ENCODE results near the gene TCERG1L.

The TCERG1L gene

DNA sequence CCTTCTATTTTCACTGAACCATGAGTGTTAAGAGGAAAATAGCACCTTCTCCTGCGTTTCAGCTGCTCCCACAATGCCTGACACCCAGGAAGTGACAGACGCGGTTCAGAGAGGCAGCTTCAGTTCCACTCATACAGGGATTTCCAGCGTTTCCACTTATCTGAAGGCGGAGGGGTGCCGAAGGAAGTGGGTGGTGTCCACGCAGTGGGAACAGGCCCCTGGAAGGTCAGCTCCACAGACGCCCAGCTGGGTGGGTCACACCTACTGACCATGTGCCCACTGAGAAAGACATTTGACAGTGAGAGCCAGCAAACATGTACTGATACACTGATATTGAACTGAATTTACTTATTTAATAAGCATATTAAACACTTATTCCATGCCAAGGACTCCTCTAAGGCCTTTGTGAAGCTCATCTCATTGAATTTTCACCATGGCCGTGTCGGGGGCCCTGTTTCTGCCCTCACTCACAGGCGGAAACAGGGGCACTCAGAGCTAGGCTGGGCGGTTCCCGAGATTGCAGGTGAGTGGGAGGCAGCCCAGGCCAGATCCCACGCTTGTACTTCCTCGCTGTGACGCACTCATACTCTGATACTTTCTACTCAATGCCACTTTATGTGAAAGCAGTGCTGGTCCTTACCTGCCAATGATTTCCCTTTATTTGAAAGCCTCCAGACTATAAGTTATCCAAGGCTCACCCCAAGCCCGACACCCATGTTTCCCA lies 96.8 kb downstream of the TCERG1L start:
- Histone ChIP-seq H3K36me3 (ENCODE audit: control insufficient read depth, insufficient read depth, low read length) (no peaks in the 10 kb centered on the region), H3K27ac (ENCODE audit: low read depth, low read length) (no peak overlapping the region), H3K4me3 (ENCODE audit: low read depth, low read length) (no peak overlapping the region), H3K27me3 (ENCODE audit: control insufficient read depth, insufficient read depth, low read length) (no peaks in the 10 kb centered on the region), H3K4me1 (ENCODE audit: control insufficient read depth, insufficient read depth, low read length) (no peaks in the 10 kb centered on the region), H3K9me3 (ENCODE audit: control insufficient read depth, insufficient read depth, low read depth, low read length) (no peaks in the 10 kb centered on the region), H3K9ac (ENCODE audit: low read length) (no peak overlapping the region)

DNA sequence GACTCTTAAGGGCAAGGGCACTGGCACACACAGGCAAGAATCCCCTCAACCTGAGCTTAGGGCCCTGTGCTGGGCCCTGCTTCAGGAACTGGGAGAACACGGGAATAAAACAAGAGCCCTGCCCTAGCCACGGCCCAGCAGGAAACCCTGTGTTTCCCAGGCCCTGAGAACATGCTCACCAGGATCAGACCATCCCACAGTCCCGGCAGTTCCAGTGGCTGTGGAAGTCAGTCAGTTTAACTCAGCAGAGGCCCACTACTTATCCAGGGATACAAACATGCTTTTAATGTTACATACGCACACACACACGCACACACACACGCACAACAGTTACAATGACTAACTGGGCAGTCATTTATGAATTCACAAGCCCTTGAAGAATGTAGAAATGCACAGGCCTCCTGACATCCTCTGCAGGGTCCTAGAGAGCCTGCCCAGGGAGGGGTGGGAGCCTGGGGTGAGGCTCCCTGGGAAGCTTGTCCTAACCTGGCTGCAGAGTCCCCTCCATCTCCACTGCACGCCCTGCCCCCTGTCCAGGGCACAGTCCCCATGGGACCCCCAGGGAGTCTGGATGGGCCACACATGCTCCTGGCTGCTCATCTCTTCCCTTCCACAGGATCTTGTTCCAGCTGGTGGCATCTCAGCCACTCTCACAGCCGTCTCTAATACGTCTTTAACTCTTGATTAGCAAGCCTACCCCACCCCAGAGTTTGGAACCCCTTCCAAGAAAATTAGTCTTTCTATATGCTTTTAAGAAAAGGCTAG lies 97.6 kb downstream of the TCERG1L start:
- no peak overlapping the region for H3K27ac ChIP-seq (ENCODE audit: low read depth, low read length)
- H3K9ac ChIP-seq (ENCODE audit: low read length) = no peak overlapping the region
- no peaks in the 10 kb centered on the region for H3K27me3 ChIP-seq (ENCODE audit: control insufficient read depth, insufficient read depth, low read length)
- H3K4me3 ChIP-seq (ENCODE audit: low read depth, low read length) = no peak overlapping the region
- no peaks in the 10 kb centered on the region for H3K9me3 ChIP-seq (ENCODE audit: control insufficient read depth, insufficient read depth, low read depth, low read length)
- H3K4me1 ChIP-seq (ENCODE audit: control insufficient read depth, insufficient read depth, low read length) = no peaks in the 10 kb centered on the region
- H3K36me3 ChIP-seq (ENCODE audit: control insufficient read depth, insufficient read depth, low read length) = no peaks in the 10 kb centered on the region

DNA sequence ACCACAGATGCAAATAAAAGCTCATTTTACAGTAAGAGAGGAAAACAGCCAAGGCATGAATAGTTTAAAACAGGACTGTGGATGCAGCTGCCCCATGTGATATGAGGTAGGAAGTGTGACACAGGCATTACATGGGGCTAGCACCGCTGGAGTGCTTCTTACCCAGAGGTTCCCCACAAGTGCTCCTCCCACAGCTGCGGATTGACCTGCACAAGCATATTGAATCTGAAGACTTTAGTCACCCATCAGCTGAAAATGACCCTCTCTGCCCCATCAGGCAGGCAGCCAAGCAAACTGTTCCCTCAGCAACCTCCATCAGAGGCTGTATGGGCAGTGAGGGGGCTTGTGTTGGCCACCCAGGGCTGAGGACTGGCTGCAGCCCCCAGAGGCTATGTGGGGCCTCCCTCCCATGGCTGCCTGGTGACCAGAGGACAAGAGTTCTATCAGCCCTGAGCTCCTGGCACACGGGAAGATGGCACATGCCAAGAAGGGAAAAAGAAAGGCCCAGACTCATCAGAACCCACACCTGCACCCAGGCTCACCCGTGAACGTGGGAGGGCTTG lies 98.7 kb downstream of the TCERG1L start:
- H3K4me1 ChIP-seq (ENCODE audit: control insufficient read depth, insufficient read depth, low read length) = no peaks in the 10 kb centered on the region
- H3K27ac ChIP-seq (ENCODE audit: low read depth, low read length) = no peak overlapping the region
- no peaks in the 10 kb centered on the region for H3K36me3 ChIP-seq (ENCODE audit: control insufficient read depth, insufficient read depth, low read length)
- no peaks in the 10 kb centered on the region for H3K9me3 ChIP-seq (ENCODE audit: control insufficient read depth, insufficient read depth, low read depth, low read length)
- H3K4me3 ChIP-seq (ENCODE audit: low read depth, low read length) = no peak overlapping the region
- H3K27me3 ChIP-seq (ENCODE audit: control insufficient read depth, insufficient read depth, low read length) = no peaks in the 10 kb centered on the region
- H3K9ac ChIP-seq (ENCODE audit: low read length) = no peak overlapping the region

DNA sequence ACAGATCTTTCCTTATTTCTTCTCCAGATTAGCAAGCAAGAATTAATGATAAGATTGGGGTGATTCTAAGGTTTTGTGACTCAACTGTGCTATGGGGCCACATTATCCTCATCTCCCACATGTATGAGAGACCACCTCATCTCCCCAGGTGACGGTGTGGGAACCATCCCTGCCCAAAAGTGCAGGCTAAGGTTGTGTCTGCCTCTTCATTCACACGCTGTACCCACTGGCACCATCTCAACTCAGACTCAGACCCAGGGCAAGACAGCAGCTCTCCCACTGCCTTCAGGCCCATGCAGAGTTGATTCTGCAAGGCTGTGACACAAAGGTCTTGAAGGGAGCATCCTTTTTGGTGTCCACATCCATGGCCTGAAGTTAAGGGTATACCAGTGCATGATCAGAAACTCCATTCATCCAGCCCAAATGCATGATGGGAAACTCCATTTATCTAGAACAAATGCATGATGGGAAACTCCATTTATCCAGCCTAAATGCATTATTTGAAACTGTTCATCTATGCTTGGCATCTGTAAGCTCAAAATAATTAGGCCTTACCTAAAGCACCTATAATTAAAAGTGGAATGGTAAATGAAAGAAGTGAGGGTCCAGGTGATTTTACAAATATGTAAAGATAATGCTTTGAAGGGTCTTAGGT lies 99.4 kb downstream of the TCERG1L start:
- no peaks in the 10 kb centered on the region for H3K36me3 ChIP-seq (ENCODE audit: control insufficient read depth, insufficient read depth, low read length)
- no peak overlapping the region for H3K4me3 ChIP-seq (ENCODE audit: low read depth, low read length)
- H3K9me3 ChIP-seq (ENCODE audit: control insufficient read depth, insufficient read depth, low read depth, low read length) = no peaks in the 10 kb centered on the region
- H3K9ac ChIP-seq (ENCODE audit: low read length) = no peak overlapping the region
- H3K27ac ChIP-seq (ENCODE audit: low read depth, low read length) = no peak overlapping the region
- no peaks in the 10 kb centered on the region for H3K4me1 ChIP-seq (ENCODE audit: control insufficient read depth, insufficient read depth, low read length)
- no peaks in the 10 kb centered on the region for H3K27me3 ChIP-seq (ENCODE audit: control insufficient read depth, insufficient read depth, low read length)

GRCh38 chr10:131211559-131211958 lies 100.0 kb downstream of the TCERG1L start:
- H3K4me3 ChIP-seq (ENCODE audit: low read depth, low read length) = no peak overlapping the region
- H3K27ac ChIP-seq (ENCODE audit: low read depth, low read length) = no peak overlapping the region
- H3K9me3 ChIP-seq (ENCODE audit: control insufficient read depth, insufficient read depth, low read depth, low read length) = no peaks in the 10 kb centered on the region
- H3K36me3 ChIP-seq (ENCODE audit: control insufficient read depth, insufficient read depth, low read length) = no peaks in the 10 kb centered on the region
- no peak overlapping the region for H3K9ac ChIP-seq (ENCODE audit: low read length)
- no peaks in the 10 kb centered on the region for H3K27me3 ChIP-seq (ENCODE audit: control insufficient read depth, insufficient read depth, low read length)
- no peaks in the 10 kb centered on the region for H3K4me1 ChIP-seq (ENCODE audit: control insufficient read depth, insufficient read depth, low read length)

GRCh38 chr10:131211146-131211545 lies 100.4 kb downstream of the TCERG1L start:
- no peaks in the 10 kb centered on the region for H3K4me1 ChIP-seq (ENCODE audit: control insufficient read depth, insufficient read depth, low read length)
- H3K4me3 ChIP-seq (ENCODE audit: low read depth, low read length) = no peak overlapping the region
- no peaks in the 10 kb centered on the region for H3K9me3 ChIP-seq (ENCODE audit: control insufficient read depth, insufficient read depth, low read depth, low read length)
- no peak overlapping the region for H3K27ac ChIP-seq (ENCODE audit: low read depth, low read length)
- H3K36me3 ChIP-seq (ENCODE audit: control insufficient read depth, insufficient read depth, low read length) = no peaks in the 10 kb centered on the region
- H3K27me3 ChIP-seq (ENCODE audit: control insufficient read depth, insufficient read depth, low read length) = no peaks in the 10 kb centered on the region
- no peak overlapping the region for H3K9ac ChIP-seq (ENCODE audit: low read length)

GRCh38 chr10:131210181-131210580 lies 101.3 kb downstream of the TCERG1L start:
- Histone ChIP-seq H3K9ac (ENCODE audit: low read length) (no peak overlapping the region), H3K27ac (ENCODE audit: low read depth, low read length) (no peak overlapping the region), H3K4me1 (ENCODE audit: control insufficient read depth, insufficient read depth, low read length) (no peaks in the 10 kb centered on the region), H3K27me3 (ENCODE audit: control insufficient read depth, insufficient read depth, low read length) (no peaks in the 10 kb centered on the region), H3K9me3 (ENCODE audit: control insufficient read depth, insufficient read depth, low read depth, low read length) (no peaks in the 10 kb centered on the region), H3K36me3 (ENCODE audit: control insufficient read depth, insufficient read depth, low read length) (no peaks in the 10 kb centered on the region), H3K4me3 (ENCODE audit: low read depth, low read length) (no peak overlapping the region)

DNA sequence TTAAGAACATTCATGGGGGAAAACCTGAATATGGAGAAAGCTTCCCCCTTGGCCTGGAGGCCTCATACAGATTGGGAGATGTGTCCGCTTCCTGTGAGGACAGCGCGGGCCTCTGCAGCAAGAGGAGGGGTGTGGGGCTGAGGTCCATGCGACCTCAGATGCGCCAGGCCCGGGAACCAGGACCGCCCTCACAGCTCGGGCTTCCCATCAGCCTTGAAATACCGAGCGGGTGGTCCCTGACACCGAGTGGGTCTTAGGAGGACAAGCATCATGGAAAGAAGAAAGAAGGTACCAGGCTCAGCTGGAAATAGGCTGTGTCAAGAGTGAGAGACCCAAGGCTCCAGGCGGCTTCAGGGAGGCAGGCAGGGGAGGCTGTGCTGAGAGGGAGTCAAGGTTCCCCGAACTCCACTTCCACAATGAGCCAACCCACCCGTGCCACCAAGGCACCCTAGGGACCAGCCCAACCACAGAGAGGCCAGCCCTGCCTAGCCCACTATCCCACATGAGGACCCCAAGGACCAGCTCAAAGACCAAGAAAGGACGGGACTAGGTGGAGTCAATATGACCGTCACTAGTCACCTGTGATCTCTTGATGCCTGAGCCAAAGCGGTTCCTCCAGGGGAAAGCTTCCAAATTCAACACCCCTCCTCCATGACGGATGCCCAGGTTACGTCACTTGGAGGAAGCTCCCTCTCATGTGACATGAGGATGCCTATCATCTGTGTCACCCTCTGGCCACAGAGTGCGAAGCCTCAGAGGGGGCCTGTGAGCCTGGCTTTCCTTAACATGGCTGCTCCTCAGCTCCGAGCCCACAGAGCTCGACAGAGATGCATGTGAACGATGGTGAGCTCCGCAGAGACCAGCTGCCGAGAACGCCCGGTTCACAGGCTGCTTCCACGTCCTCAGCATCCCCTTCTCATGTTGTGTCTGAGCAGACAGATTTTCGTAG lies 103.7 kb downstream of the TCERG1L start:
- no peaks in the 10 kb centered on the region for H3K4me1 ChIP-seq (ENCODE audit: control insufficient read depth, insufficient read depth, low read length)
- H3K9ac ChIP-seq (ENCODE audit: low read length) = no peak overlapping the region
- H3K4me3 ChIP-seq (ENCODE audit: low read depth, low read length) = no peak overlapping the region
- H3K36me3 ChIP-seq (ENCODE audit: control insufficient read depth, insufficient read depth, low read length) = no peaks in the 10 kb centered on the region
- H3K27me3 ChIP-seq (ENCODE audit: control insufficient read depth, insufficient read depth, low read length) = no peaks in the 10 kb centered on the region
- no peaks in the 10 kb centered on the region for H3K9me3 ChIP-seq (ENCODE audit: control insufficient read depth, insufficient read depth, low read depth, low read length)
- H3K27ac ChIP-seq (ENCODE audit: low read depth, low read length) = no peak overlapping the region

DNA sequence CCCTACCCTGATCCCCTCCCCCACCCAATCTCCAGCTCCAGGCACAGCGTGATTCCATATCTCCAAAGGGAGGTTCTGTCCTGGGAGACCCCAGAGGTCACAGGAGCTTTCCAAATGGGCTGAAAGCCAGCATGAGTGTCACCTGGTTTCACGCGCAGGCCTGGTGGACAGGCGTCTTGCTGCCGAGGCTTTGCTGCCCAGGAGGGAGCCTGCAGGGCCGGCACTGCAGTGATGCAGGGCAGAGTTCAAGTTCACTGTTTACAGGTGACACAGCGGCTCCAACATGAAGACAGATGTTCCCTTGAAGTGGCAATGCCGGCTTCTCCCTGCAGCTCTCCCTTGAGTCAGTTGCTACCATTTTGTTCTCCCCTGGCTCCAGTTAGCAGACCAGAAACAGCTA lies 104.3 kb downstream of the TCERG1L start:
- H3K4me3 ChIP-seq (ENCODE audit: low read depth, low read length) = no peak overlapping the region
- H3K27me3 ChIP-seq (ENCODE audit: control insufficient read depth, insufficient read depth, low read length) = no peaks in the 10 kb centered on the region
- no peak overlapping the region for H3K9ac ChIP-seq (ENCODE audit: low read length)
- H3K36me3 ChIP-seq (ENCODE audit: control insufficient read depth, insufficient read depth, low read length) = no peaks in the 10 kb centered on the region
- H3K27ac ChIP-seq (ENCODE audit: low read depth, low read length) = no peak overlapping the region
- H3K9me3 ChIP-seq (ENCODE audit: control insufficient read depth, insufficient read depth, low read depth, low read length) = no peaks in the 10 kb centered on the region
- H3K4me1 ChIP-seq (ENCODE audit: control insufficient read depth, insufficient read depth, low read length) = no peaks in the 10 kb centered on the region

DNA sequence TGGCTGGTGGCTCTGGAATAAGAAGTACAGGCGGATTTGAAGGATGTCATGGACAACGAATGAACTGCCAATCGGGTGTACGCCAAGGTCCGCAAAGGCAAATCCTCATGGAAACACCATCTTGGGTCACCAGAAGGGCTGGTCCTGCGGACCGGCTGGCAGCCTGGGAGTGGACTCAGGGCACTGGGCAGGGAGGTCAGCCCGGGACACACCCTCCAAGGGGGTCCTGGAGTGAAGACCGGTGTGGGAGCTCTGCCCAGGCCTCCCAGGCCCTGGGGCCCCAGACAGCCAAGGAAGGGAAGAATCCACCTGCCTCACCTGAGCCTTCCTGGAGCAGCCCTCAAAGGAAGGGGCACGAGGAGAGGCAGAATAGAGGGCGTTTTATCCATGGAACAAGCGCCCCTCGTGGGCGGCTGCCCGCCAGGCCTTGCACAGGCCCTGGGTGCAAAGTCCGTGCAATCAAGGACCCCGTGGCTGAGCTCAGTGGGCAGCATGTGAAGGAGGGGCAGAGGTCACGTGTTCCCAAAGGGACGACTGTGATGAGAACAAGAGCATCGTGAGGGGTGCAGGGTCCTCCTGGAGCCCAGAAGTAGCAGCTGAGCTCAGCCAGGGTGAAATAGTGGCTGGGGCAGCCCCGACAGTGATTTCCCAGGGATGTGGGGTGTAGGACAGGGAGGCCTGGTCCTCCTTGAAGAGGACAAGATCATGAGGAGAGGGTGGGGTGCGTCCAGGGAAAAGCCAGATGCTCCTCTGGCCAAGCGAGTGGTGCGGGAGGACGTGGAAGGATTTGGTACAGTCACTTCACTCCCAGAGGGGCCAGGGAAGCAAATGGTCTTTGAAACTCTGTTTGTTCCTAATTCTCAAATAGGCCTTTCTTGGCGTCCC lies 105.2 kb downstream of the TCERG1L start:
- no peak overlapping the region for H3K27ac ChIP-seq (ENCODE audit: low read depth, low read length)
- H3K4me3 ChIP-seq (ENCODE audit: low read depth, low read length) = no peak overlapping the region
- H3K9me3 ChIP-seq (ENCODE audit: control insufficient read depth, insufficient read depth, low read depth, low read length) = no peaks in the 10 kb centered on the region
- H3K4me1 ChIP-seq (ENCODE audit: control insufficient read depth, insufficient read depth, low read length) = no peaks in the 10 kb centered on the region
- no peaks in the 10 kb centered on the region for H3K36me3 ChIP-seq (ENCODE audit: control insufficient read depth, insufficient read depth, low read length)
- H3K9ac ChIP-seq (ENCODE audit: low read length) = no peak overlapping the region
- no peaks in the 10 kb centered on the region for H3K27me3 ChIP-seq (ENCODE audit: control insufficient read depth, insufficient read depth, low read length)
